NOMO-1 treated with DMSO at 0.1 percent for 48 hours (cell line): ENCODE results near the gene LYPD6B.
"Not testable (repeated sequence)": the region's sequence is repeated elsewhere in the genome, so short reads cannot be mapped to it uniquely, and the experiment has no call there.

ENCODE experiments used
- DNase-seq: peaks from one replicate; lab custom pipeline; 2025; ENCODE audit not compliant: unreplicated experiment; lab: John Stamatoyannopoulos, UW

The LYPD6B gene

DNA sequence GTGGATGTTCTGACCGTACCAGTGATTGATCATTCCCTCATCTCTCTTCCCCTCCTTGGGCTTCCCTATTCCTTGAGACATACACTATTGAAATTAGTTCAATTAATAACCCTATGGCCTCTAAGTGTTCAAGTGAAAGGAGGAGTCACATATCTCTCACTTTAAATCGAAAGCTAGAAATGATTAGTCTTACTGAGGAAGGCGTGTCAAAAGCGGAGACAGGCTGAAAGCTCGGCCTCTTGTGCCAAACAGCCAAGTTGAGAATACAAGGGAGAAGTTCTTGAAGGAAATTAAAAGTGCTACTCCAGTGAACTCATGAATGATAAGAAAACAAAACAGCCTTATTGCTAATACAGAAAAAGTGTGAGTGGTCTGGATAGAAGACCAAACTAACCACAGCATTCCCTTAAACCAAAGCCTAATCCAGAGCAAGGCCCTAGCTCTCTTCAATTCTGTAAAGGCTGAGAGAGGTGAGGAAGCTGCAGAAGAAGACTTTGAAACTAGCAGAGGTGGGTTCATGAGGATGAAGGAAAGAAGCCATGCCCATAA lies 147.5 kb downstream of the LYPD6B start:
- no peak for DNase-seq

DNA sequence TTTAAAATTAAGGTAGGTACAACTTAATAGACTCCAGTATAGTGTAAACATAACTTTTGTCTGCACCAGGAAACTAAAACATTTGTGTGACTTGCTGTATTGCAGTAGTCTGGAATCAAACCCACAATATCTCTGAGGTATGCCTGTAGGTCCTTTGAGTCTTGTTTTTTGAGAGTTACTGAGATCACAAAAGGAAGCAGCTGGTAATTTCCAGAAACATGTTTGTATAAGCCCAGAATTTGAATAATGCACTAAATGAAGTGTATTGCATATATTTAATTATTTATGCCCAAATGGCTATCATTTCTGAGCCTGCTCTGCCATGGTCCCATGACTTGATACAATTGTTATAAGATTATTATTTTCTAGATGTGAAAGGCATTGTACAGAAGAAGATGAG lies 148.6 kb downstream of the LYPD6B start:
- no peak for DNase-seq

DNA sequence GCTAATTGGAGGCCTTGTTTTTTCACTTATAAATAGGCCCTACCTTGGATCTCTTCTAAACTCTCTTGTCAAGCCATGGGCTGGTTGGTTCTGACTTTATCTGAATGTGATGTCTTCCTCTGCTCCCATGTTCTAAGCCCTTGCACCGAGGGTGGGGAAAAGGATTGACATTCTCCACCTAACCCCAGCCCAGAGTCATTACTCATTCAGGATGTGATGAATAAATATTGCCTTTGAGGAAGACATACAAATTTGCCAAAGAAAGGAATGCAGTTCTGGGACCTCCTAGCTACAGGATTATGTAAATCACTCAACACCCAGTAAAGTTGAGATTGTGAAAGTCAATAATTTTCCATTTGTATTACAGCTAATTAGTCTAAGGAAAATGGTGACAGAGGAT lies 149.8 kb downstream of the LYPD6B start:
- no peak for DNase-seq

DNA sequence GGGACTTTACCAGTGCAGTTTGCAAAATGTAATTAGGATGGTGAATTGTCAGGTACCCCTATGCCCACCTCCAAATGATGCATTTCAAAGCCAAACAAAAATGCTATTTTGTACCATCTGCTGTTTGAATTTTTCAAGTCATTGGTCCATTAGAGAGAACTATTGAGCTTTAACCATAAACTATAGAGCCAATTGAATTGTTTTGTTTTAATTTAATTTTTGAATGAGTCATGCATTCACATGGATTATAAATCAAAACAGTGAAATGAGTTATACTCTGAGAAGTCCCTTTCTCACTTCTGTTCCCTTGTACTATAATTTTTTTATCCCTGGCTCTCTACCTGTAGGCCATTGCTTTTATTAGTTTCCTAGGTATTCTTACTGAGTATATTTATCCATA lies 151.3 kb downstream of the LYPD6B start:
- no peak for DNase-seq

DNA sequence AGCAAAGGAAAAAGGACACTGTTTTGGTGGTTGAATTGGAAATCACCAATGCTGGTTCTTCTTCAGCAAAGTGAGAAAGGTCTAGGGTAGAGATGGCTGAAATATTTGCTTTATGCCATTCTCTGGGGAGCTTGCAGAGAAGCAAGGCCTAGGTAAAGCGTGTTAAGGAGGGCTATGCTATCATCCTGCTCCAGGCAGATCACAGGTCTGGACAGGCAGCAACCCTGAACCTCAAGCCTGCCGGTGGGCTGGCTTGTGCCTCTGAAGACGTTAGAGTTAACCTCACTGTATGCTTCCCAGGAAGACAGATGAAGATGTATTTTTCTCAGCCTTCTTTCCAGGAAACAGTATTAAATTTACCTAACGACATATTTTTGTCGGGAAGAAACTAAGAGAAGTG lies 153.4 kb downstream of the LYPD6B start:
- DNase-seq, result no peak

DNA sequence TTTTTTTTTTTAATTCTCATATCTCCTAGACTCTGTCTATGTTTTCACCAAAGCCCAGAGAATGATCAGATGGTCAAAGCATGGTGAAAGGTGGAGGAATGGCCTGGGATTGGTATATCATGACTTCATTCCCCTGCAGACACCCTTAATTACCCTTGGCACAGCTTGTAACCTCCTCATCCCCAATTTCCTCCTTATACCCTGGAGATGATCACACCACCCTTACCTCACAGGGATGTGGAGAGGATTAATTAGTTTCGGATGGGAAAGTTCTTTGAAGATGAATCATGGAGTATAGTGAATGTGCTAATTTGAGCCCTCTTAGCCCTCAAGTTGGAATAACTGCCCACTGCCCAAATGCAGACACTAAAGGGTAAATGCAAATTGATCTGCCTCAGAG lies 153.9 kb downstream of the LYPD6B start:
- no peak for DNase-seq

DNA sequence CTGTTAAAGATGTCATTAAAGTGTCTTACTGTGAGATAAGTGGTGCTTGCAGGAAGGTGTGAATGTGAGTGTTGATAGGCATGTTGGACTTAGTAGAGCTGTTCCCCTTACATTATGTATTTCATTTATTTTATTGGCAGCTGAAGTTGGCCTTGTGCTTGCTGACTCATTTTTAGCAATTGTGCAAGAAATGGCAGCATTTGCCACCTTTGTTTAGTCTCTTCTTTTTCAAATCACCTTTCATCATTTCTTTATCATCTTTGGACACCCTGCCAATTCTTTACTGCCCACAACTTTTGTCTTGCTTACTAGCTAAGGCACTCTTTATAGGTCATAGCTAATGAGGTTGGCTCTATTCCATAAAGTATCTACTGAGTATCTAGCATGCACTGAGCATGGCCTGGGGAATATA lies 161.6 kb downstream of the LYPD6B start:
- peak; percentile 15 for DNase-seq

DNA sequence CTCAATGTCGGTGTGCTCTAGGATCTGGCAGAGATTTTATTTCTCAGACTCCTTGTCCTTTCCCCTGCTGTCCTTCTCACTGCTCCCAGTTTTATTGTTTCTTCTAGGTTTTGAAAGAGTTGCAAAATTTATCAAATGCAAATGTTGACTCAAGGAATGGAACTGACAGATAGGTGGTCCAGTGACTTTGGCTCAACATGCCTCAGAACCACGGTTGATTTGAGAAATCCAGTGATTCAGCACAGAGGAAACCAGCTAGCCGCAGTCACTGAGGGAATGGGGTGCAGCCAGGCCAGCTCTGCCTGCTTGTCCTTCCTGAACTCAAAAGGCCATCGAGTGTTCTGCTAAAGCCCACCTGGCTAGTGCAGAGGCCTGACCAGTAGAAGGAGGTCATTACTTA lies 166.2 kb downstream of the LYPD6B start:
- DNase-seq, result no peak

DNA sequence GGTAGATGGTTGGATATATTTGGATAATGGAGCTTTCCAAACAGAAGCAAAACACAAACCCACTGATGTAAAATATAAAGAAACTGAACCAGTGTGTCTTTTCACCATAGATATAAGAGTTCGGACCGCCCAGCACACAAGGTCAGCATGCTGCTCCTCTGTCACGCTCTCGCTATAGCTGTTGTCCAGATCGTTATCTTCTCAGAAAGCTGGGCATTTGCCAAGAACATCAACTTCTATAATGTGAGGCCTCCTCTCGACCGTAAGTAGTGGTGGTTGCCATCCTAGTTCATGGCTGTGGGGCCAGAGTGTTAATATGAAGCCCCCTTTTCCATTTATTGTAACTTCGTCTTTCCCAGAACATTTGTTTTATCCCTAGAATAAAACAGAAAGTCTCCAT lies 166.6 kb downstream of the LYPD6B start:
- DNase-seq, result no peak

DNA sequence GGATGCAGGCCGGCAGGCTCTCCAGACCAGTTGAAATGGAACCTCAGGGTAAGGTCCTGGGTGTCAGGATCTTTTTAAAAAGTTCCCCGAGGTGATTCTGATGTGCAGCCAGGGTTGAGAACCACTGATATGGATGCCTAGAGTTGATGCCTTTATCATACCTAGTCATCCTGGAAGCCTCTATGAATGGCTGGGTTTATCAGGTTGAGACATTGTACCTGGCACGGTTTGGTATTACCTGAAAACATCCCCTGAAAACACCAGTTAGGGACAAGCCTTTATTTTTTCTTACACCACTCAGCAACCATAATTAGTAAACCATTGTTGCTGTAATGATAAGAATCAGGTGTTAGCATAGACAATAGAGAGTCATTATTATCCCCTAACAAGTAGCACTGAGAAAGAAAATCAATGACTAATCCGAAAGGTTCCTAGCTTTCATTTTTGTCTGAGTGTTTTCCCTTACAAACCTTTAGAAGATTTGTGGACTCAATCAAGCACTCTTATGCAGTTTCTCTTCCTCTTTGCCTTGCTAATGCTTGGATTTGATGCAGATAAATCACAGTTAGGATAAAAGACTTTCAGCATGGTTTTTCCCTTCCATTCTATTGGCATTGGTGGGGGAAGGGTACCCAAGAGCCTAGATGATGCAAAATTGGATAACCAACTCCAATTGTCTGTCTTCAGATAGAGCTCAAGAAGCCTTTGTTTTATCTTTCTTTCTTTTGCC lies 175.4 kb downstream of the LYPD6B start:
- DNase-seq, result peak; percentile 39

DNA sequence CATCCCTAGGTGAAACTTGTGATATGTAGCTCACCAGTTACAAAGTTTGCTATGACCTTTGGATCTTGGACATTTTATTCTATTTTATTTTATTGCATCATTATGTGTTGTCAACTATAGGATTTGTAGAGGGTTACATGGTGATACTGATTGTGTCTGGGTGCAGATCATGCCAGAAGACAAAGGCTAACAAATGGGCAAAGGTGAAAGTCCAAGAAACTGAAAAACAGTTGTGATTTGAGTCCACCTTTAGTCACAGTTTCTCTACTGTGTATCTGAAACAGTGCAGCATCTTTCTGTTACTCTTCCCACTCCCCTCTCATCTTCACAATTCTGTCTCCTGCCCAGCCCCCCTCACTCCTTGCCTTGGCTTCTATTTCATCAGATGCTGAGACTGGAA lies 180.0 kb downstream of the LYPD6B start:
- DNase-seq, result no peak

DNA sequence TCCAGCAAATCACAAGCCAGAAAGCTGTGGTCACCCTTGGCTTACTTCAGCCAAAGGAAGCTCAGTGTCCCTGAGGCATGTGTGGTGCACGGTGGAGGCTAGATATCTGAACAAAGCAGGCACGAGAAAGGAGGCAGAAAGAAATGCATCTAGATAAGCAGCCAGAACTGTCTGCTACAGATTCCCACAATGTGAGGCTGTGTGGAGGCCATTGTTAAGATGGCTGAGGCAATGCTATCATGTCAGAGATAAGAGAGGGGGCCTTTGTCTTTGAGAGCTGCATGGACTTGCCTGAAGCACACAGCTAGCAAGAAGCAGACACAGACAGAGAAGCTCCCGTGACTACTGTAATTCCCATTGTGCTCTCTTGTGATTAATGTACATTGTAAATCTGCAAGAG lies 181.4 kb downstream of the LYPD6B start:
- no peak for DNase-seq

DNA sequence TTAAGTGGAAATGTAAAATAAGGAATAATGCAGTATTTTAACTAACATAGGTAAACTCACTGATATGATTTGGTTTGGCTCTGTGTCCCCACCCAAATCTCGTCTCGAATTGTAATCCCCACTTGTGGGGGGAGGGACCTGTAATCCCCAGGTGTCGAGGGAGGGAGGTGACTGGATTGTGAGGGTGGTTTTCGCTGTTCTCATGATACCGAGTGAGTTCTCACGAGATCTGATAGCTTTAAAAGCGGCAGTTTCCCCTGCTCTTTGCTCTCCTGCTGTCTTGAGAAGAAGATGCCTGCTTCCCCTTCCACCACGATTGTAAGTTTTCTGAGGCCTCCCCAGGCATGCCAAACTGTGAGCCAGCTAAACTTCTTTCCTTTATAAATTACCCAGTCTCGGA lies 182.5 kb downstream of the LYPD6B start:
- DNase-seq, result no peak

DNA sequence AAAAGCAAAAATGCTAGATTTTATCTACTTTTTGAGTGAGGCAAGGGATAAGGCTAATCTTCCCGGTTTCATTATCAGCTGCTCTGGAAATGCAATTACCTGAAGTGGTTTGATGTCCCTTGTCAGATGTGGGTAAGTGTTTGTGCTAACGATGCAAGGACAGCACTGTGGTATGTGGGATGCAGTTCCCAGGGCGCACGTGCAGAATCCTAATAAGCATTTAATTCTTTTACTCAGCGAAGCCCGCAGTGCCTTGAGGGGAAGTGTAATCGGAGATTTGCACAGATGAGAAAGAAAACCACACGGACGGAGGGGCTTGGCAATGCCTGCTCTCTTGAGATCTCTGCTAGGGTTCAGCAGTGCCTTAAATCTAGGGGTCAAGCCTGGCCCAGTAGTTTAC lies 183.4 kb downstream of the LYPD6B start:
- DNase-seq, result no peak

DNA sequence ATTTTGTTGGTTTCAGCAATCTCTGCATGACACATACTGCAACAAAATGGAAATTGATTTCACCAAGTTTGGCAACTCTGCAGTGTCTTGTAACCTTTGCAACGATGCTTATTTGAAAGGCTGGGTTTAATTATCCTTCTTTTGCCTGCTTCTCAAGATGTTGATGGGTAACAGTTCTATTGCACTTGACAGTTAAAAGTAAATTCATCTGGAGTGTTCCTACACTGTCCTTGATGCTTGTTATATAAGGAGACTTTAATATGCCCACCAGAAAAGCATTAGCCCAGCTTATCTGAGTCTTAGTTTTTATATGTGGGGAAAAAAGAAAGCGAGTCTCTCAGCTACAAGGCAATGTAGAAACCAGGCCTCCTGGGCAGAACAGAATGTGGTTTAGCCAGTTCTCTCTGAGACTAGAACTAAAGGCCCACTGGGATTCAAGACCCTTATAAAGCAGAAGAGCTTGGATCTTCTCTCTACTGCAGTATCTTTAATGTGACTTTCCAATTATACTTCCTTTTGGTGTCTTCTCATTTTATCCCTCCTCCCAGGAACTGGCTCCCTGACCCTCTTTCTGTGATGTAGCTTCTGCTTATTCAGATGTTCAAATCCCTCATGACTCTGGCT lies 185.1 kb downstream of the LYPD6B start:
- no peak for DNase-seq

DNA sequence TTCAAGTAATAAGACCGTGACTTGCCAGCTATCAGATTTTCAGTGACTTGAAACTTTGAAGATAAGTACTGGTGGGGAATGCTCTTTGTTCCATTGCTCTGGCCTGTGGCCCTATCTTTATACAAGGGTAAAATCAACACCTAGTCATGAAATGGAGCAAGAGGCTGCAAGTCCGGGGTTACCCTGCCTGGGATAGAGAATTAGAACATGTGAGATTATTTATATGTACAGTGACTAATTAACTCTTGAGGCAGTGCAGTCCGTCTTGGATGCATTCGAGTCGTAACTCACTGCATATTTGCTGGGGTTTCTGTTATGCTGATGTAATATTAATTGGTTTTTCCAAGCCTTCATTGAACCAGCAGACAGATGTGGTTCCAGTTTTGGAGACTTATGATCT lies 186.0 kb downstream of the LYPD6B start:
- no peak for DNase-seq

DNA sequence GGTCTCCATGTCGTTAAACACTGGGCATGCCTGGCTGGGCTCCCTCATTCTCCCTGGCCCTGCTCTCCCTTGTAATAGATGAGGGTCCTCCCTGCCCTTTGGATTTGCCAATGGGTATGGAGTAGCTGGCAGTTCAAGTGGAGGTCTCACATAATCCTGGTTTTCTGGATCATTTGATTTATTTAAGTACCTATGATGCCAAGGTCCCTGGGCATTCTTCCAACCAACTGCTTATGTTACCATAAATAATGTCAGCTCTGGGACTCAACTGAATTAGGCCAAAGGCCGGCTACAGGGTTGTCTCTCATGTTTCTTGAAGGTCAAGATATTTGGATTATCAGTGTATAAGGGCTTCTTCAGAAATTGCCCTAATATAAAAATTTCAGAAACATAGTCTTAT lies 186.9 kb downstream of the LYPD6B start:
- DNase-seq, result no peak

DNA sequence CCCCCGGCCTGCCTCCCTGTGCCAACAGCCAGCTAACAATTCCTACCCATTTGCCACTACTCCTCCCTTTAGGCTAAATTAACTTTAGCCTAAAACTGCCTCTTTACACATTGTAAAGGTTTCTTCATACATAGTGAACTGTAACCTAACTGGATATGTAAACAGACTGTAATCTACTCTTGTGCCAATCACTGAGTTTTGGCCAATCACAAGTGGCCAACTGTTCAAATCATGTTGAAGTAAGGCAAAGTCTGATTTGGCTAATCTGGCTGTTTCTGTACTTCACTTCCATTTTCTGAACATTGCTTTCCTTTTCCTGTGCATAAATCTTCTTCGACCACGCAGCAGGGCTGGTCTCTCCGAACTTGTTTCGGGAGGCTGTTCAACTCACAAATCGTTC lies 188.3 kb downstream of the LYPD6B start:
- peak; percentile 20 for DNase-seq

DNA sequence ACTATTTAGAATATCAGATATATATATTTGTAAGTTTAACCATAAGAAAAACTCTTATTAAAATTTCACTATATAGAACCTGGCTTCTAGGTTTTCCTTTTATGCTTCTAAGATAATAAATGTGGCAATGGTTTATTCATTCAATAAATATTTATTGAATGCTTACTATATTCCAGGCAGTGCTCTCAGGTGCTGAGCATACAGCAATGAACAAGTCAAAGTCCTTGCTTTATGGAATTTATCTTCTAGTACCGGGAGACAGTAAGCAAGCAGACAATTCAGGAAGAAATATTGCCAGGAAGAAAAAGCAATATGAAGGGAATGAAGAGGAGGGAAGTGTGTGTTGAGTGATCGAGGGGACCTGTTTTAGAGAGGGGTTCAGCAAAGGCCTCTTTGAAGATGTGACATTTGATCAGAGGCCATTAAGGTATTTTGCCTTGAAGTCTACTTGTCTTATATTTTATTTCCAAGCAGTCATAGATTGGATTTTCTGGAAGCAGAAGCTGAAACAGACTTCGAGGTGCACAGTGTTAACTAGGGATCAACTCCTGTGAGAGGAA lies 197.4 kb downstream of the LYPD6B start:
- no peak for DNase-seq

DNA sequence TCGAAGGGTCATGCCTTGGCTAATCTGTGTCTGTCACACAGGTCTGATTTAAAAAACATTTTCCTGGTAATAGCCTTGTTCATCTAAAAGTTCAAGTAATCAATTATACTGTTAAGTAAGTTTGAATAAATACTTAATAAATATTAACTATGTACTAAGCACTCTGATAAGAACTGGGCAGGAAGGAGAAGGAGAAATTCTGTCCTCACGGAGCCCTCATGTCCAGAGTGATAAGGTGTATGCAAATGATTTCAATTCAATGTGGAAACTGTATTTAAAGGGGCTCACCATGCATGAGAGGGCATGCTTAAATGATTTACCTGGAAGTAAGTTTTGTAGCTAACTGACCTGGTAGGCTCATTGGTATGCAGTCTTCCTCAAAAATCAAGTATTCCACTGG lies 197.9 kb downstream of the LYPD6B start:
- no peak for DNase-seq

DNA sequence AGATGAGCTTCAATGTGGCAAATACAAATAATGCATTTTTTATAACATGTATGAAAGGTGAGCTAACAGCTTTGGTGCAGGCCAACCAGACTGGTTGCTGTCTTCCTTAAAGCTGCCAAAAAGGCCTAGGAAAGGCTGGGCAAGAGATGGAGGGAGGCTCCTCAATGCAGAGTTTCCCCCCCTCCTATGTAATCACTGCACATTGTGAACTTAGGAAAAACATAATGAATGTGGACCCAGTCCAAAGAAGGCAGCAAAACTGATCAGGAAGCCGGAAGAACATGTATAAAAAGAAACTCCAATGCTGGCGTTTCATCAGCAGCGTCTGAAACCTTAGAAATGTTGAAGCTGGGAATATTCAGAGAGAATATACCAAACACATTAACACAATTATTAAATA lies 207.7 kb downstream of the LYPD6B start:
- DNase-seq, result no peak

DNA sequence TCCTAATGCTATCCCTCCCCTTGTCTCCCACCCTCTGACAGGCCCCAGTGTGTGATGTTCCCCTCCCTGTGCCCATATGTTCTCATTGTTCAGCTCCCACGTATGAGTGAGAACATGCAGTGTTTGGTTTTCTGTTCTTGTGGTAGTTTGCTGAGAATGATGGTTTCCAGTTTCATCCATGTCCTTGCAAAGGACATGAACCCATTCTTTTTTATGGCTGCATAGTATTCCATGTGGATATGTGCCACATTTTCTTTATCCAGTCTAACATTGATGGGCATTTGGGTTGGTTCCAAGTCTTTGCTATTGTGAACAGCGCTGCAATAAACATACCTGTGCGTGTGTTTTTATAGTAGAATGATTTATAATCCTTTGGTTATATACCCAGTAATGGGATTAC lies 212.9 kb downstream of the LYPD6B start:
- not testable (repeated sequence) for DNase-seq
